ENCODE results near the gene AUH.
"Not testable (repeated sequence)": the region's sequence is repeated elsewhere in the genome, so short reads cannot be mapped to it uniquely, and the experiment has no call there.

Gene AUH

DNA sequence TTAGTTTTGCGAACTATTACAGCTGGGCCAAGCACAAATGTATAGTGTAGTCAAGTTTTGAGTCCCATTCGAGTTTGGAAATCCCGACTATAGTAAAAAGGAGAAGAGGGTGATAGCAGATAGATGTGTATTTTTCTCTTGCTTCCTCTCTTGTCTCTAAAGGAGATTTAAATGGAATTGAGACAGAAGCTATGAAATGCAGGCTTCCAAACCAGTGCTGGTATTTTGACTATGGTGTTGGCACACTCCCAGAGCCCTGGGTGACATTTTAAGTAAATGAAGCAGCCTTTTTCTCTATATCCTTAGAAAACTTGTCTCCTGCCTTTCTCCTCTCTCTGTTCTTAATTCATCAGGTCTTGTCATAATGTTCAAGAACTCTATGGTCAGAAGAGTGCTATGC is 17.7 kb upstream of the AUH start:
- in situ Hi-C loops (cut with HindIII; ENCODE audit: low sequenced_read_pairs) = no loop called here

DNA sequence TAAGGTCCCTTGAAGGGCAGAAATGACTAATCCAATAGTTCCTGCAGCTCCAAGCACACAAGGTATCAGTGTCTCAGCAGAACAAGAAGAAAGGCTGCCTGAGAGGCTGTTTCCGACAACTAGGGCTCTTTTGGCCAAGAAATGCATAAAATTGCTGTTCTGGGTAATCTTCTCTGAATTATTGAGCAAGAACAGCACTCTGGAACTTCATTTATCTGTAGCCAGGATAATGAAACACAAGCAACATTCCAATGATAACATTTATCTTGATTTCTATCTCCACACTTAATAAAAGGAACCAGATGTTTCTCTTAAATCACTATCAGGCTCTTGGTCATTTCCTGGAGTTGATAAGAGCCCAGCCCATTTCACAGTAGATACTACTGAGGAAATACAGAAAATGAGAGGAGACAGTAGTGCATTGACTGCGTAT is 17.0 kb upstream of the AUH start:
- in situ Hi-C loops (cut with HindIII; ENCODE audit: low sequenced_read_pairs) = no loop called here

DNA sequence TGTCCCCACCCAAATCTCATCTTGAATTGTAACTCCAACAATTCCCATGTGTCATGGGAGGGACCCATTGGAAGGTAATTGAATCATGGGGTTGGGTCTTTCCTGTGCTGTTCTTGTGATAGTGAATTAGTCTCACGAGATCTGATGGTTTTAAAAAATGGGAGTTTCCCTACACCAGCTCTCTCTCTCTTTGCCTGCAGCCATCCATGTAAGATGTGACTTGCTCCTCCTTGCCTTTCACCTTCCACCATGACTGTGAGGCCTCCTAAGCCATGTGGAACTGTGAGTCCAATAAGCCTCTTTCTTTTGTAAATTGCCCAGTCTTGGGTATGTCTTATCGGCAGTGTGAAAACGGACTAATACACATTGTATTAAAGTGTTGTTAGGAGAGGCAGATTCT is 16.3 kb upstream of the AUH start:
- in situ Hi-C loops (cut with HindIII; ENCODE audit: low sequenced_read_pairs) = not testable (repeated sequence)

DNA sequence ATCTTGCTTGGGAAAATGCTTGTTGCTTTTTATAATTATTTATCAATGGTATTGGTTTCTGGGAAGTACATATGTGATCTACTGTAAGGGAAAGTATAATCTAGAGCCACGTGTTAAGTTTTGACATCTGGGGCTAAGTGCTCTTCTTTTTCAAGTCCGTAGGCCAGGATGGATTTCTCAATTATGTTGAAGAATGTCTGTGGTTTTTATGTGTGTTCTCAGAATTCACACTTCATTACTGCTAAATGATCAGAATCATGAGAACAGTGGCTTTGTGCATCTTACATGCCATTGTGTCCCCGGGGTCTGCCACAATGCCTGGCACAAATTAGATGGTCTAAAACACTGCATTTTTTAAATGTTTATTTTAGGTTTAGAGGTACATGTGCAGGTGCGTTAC is 14.5 kb upstream of the AUH start:
- in situ Hi-C loops (cut with HindIII; ENCODE audit: low sequenced_read_pairs) = no loop called here

DNA sequence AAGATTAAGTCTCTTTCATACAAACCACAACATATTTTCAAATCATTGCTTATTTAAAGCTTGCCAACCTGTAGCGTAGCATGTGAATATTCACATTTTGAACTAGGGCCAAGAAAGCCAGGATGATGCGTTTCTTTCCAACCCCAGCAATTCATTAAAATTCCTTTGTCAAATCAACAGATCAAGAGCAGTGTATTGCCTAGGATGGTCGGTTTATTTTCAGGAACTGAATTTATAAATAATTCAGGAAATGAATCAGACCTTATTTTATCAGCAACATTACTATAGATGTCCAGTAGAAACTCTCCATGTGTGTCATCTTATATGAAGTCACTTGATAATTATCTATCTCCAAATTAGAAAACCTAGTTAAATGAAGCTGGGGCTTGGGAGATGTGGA is 13.2 kb upstream of the AUH start:
- in situ Hi-C loops (cut with HindIII; ENCODE audit: low sequenced_read_pairs) = no loop called here

DNA sequence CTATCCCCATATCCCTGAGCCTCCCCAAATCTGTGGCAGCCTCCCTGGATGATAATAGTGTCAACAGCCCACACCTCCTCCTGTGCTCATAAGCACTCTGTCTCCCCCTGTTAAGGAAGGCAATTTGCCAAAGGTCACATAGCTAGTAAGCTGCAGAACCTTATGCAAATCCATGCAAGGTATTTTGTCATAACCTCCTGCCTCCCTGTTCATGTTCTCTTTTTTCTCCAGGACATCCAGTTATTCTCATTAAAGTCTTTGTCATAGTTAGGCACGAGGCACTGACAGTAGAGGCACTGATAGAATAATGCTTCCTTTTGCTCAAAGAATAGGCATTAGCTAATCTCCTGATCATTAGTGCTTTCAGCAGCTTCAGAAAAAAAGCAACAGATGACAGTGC is 10.2 kb upstream of the AUH start:
- in situ Hi-C loops (cut with HindIII; ENCODE audit: low sequenced_read_pairs) = no loop called here

DNA sequence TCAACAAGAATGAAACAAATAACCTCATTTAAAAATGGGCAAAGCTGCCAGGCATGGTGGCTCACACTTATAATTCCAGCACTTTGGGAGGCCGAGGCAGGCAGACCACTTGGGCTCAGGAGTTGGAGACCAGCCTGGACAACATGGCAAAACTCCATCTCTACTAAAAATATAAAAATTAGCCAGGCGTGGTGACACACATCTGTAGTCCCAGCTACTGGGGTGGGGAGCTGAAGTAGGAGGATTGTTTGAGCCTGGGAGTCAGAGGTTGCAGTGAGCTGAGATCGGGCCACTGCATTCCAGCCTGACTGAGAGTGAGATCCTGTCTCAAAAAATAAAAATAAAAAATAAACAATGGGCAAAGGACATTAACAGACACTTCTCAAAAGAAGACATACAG is 8.3 kb upstream of the AUH start:
- in situ Hi-C loops (cut with HindIII; ENCODE audit: low sequenced_read_pairs) = not testable (repeated sequence)

DNA sequence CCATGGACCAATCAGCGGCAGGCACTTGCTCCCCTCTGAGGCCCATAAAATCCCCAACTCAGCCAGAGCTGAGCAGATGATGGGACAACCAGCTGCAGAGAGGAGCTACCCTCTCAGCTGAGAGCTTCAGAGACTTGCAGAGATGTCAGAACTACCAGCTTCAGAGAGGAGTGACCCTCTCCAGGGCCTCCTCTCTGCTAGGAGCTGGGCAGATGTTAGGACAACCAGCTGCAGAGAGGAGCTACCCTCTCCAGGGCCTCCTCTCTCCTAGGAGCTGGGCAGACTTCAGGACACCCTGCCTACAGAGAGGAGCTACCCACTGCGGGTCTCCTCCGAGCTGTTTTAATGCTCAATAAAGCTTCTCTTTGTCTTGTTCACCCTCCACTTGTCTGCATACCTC is 3.0 kb upstream of the AUH start:
- in situ Hi-C loops (cut with HindIII; ENCODE audit: low sequenced_read_pairs) = no loop called here

DNA sequence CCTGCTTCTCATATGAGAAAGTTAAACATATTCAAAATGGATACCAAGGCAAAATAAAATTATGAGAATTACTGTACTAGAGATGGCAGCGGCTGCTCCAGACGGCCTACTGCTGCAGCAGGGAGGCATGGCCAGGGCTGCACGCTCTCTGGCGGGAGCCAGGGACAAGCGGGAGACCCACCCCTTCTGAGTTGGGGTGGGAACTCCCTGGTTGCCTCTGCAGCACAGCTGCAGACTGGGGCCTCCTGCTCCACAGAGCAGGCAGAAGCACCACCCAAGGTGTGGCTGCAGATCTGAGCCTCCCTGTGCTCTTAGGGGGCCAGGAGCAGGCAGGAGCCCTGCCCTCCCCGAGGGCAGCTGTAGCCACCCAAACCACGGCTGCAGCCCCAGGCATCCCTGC is 2.3 kb upstream of the AUH start:
- in situ Hi-C loops (cut with HindIII; ENCODE audit: low sequenced_read_pairs) = no loop called here

DNA sequence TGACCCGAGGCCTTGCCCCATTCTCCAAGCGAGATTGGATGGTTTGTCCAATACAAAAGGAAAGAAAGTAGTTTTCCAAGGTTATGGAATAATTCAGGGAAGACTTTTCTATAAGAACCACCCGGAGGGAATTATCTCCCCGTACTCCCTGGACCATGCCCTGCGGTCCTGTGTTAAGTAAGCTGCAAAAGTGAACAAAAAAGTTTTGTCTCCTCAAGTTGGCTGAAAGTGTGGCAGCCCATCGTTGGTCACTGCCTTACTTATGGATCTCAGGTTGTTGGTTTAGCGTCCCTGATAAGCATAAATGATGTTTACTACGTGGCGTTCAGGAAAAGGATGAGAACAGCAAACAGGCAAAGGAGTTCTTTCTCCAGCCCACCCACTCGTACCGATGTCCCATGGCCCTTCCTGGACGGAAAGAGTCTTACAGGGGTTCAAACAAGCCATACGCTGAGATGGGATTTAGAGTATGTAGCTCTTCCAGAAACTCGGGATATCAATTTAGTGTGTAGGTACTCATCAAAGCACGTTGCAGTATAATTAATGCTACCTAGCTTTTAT is 413 bp upstream of the AUH start:
- in situ Hi-C loops (cut with HindIII; ENCODE audit: low sequenced_read_pairs) = no loop called here

DNA sequence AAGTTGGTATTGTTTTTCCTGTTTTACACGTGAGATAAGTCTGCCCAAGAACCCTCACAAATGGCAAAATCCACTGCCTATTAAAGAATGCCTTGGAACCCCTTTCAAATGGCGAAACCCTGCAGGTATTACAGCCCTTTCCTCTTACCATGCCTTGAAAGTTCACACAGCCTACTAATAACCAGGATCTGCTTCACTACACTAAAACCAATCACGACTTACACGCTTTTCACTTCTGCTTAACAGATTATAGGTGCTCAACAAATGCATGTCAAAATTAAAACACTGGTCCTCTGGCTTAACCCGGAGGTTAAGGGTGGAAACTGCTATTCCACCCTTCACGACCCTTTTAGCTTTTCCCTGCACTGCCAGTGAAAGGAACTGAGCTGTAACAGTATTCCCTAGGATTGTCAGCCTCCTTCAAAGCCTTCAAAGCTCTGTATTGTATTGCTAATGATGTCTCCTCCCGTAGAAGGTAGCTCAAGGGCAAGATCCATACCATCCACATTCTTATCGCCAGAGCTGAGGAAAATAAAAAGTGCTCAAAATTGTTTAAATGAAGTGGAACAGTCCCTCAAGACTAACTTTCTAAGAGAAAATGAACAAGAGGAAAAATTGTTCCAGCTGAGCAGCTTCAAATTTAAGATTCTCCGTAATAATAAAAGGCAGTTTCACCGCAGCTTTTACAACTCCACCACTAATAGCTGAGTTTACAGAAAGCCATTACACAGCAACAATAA is 997 bp downstream of the AUH start:
- in situ Hi-C loops (cut with HindIII; ENCODE audit: low sequenced_read_pairs) = no loop called here

DNA sequence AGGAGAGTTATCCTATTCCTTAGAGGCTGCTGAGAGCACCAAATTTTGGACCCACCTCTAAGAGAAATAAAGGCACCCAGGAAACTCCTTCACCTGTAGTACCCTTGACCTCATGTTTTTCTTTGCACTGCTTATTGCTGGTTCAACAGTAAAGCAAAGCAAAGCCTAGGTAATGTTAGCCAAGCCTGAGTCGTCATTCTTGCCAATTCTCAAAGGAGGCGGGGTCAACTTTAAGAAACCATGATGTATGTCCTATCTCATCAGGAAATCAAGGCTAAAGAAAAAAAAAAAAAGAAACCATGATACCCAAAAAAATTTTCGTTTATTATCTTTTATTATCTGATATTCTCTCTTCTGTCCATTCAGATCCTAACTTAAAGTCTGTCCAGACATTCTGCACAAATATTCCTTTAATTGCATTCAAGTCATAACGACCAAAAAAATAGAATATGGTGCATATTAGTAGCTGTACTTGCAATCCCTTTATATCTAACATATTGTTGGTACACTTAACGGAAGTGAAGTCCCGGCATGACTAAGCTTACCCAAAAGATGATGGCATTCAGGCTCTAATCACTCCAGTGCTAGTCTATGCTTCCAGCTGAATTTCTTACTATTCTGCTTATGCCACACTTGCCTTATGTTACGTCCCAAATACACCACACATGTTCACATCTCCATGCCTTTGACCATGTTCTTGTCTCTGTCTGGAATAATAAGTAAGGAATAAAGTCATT is 1.8 kb downstream of the AUH start:
- in situ Hi-C loops (cut with HindIII; ENCODE audit: low sequenced_read_pairs) = no loop called here

DNA sequence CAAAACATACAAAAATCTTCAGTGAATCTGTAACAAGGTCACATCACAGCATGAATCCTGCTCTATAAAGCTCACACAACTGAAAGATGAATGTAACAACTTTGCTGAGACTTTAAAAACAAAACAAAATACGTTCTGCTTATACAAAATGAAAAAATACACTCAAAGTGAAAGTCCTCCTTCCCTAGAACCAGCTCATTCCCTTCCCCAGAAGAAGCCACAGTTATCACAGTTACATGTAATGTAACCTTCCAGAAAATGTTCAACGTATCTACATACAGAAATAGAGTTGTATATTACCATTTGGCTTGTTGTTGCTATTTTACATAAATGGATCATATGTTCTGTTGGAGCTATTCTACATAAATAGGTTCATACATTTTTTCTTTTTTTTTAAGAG is 2.6 kb downstream of the AUH start:
- in situ Hi-C loops (cut with HindIII; ENCODE audit: low sequenced_read_pairs) = no loop called here

DNA sequence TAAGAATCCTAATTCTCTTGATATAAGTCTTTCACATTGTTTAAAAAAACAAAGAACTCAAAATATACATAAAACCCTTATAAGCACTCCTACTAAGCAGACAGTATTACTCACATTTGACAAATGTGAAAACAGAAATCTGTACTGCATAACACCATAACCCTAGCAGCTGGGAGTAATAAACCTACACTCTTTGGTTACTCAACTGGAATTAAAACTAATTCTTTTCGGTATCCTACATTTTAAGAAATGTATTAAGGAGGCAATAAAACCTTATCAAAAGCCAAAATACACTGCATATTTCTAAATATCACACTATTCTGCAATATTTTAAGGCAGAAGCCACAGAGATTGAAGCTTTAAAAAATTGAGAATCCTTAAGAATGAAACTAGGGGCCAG is 6.8 kb downstream of the AUH start:
- in situ Hi-C loops (cut with HindIII; ENCODE audit: low sequenced_read_pairs) = loop anchor here (5.0 kb wide), 1 partner anchor 42 kb away; no protein-coding TSS in a partner anchor

DNA sequence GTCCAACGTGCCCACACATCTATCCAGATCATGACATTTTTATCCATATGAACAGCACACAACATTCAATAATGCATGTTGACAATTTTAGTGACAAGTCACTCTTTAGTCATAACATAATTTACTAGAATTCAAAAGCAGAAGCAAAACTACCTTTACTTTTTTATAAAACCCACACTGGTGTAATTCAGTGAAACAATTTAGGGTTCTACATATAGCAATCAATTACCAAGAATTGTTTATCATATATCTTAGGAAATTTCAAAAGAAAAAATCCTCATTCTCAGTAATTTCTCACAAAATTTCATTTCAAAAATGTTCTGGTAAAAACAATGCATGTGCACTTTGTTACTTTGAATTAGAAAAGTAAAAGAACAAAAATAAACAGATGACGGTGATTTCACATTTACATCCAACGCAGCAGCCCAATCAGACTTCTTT is 12.6 kb downstream of the AUH start:
- in situ Hi-C loops (cut with HindIII; ENCODE audit: low sequenced_read_pairs) = no loop called here

DNA sequence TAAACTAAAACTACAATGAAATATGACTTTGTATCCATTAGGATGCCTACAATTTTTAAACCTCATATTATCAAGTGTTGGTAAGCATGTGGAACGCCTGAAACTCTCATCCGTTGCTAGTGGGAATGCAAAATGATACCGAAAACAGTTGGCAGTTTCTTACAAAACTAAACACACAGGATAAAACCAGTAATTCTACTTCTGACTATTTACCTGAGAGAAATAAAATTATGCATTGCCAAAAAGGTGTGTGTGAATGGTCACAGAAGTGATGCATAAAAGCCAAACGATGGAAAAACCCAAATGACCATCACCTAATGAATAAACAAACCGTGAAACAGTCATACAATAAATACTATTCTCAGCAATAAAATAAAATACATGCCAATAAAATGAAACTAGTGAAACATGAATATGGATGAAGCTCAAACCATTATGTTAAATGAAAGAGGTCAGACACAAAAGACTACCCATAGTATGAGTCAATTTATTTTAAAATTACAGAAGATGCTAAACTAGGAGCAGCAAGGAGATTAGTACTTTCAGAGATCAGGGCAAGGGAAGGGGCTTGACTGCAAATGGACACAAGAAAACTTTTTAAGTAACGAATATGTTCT is 13.4 kb downstream of the AUH start:
- in situ Hi-C loops (cut with HindIII; ENCODE audit: low sequenced_read_pairs) = no loop called here

DNA sequence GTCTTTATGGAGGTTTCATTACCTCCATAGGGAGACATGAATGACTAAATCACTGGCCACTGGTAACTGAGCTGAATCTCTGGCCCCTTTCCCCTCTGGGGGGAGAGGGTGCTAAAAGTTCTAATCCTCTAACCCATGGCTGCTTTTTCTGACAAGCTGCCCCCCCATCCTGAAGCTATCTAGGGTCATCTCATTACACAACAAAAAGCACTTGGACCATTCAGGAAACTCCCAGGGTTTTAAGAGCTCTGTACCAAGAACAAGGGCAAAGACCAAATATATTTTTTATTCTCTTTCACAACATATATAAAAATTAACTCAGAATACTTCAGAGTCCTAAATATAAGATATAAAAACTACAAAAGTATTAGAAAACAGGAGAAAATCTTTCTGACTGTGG is 14.3 kb downstream of the AUH start:
- in situ Hi-C loops (cut with HindIII; ENCODE audit: low sequenced_read_pairs) = no loop called here

DNA sequence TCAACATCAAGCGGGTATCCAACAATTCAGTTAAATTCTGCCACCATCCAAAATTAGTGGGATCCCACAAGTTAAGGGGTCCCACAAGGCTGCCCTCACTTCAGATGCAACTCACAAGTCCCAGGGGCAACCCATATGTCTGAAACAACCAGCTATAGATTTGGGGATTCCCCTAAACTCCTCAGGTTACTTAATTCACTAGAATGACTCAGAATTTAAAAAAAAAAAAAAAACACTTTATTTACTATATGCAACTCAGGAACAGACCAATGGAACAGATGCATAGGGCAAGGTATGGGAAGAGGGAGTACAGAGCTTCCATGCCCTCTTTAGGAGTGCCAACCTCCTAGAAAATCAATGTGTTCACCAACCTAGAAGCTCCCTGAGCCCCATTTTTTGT is 15.1 kb downstream of the AUH start:
- in situ Hi-C loops (cut with HindIII; ENCODE audit: low sequenced_read_pairs) = no loop called here

DNA sequence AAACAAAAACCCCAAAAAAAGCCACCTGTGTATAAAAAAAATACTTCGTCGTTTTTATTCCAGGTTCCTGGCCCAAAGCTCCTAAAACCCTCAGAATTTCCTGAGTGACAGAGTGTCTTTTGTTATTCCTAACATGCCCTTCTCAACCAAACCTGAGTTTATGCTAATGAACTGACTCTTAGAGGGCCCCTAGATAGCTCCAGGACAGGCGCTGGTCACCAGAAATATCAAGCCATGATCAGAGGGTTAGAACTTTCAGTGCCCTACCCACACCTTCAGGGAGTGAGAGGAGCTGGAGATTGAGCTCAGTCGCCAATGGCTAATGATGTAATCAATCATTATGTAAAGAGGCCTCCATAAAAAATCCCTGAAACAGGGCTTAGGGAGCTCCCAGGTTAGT is 15.7 kb downstream of the AUH start:
- in situ Hi-C loops (cut with HindIII; ENCODE audit: low sequenced_read_pairs) = no loop called here

DNA sequence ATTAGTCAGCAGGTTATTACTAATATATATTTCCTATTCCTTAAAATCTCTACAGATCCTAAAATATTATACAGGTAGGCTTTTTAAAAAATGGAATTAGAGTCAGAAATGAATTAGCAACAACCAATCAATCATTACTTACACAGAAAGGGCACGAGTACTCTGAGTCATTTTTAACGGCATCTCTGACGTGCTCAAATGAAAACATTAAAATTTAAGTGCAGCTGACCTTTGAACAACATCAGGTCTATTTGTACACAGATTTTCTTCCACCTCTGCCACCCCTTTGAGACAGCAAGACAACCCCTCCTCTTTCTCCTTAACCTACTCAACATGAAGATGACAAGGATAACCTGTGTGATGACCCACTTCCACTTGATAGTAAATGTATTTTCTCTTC is 19.1 kb downstream of the AUH start:
- in situ Hi-C loops (cut with HindIII; ENCODE audit: low sequenced_read_pairs) = loop anchor here (5.0 kb wide), 1 partner anchor 90 kb away; no protein-coding TSS in a partner anchor

DNA sequence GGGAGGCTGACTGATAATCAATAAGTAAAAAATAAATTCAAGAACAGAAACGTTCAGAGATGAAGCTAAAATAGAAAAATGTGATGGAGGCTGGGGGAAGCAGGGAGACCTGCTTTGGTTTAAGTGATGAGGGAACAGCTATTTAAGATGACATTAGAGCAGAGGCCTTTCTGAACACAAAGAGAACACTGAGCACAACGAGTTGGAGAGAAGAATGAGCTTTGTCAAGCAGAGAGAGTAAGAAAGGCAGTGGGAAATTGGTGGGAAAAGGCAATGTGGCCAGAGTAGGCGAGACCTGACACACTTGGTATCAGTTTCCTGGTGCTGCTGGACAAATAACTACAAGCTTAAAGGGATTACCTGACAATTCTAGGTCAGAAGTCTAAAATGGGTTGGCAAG is 20.0 kb downstream of the AUH start:
- in situ Hi-C loops (cut with HindIII; ENCODE audit: low sequenced_read_pairs) = loop anchor here (5.0 kb wide), 1 partner anchor 91 kb away; no protein-coding TSS in a partner anchor

Data from endothelial cell of hepatic sinusoid (primary cell).